Measurements from ENCODE around the gene ALDH1L2.
"Not testable (repeated sequence)": the region's sequence is repeated elsewhere in the genome, so short reads cannot be mapped to it uniquely, and the experiment has no call there.

ALDH1L2 gene
- total RNA-seq, result 0 to 0.71 (median 0.18) reads per million in 4 experiments

GRCh38 chr12:105084251-105085250, at the start of gene ALDH1L2:
TSS of gene ALDH1L2 (minus strand) at chr12:105084458. CDS start at chr12:105084436, 22 bp downstream.
- DNase-seq, result peak; percentile 3

DNA sequence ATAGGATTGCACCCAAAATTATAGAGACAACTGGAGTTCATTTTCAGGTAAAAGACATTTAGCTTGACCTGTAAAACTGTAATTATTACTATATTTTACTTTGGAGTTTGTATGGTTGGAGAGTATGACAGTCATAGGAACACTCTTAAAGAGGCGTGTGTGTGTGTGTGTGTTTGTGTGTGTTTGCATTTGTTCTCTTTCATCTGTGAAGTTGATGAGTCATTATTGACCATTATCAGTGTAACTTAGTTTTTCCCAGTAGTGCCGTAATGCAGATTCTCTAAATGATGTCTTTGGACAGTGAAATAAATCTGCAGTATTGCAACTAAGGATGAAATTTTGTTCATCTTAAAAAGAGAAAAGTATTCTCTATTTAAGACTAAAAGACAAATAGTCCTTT, 36.3 kb upstream of the ALDH1L2 start:
- no peak for DNase-seq

GRCh38 chr12:105116969-105117368, 32.7 kb upstream of the ALDH1L2 start:
- no peak for DNase-seq

GRCh38 chr12:105113094-105113493, 28.8 kb upstream of the ALDH1L2 start:
- no peak for DNase-seq

- DNase-seq, result no peak
Observed at GRCh38 chr12:105110851-105111250, 26.6 kb upstream of the ALDH1L2 start.

- no peak for DNase-seq
Observed at GRCh38 chr12:105109465-105110212, 25.4 kb upstream of the ALDH1L2 start.

- peak; percentile 83 for DNase-seq
Observed at GRCh38 chr12:105107494-105108371, 23.5 kb upstream of the ALDH1L2 start, which contains the start of gene WASHC4. TSS of gene WASHC4 (plus strand) at chr12:105107731. CDS start at chr12:105107801, 70 bp downstream.

GRCh38 chr12:105107171-105107493, 22.9 kb upstream of the ALDH1L2 start:
- no peak for DNase-seq

GRCh38 chr12:105106621-105107020, 22.4 kb upstream of the ALDH1L2 start:
- no peak for DNase-seq

DNA sequence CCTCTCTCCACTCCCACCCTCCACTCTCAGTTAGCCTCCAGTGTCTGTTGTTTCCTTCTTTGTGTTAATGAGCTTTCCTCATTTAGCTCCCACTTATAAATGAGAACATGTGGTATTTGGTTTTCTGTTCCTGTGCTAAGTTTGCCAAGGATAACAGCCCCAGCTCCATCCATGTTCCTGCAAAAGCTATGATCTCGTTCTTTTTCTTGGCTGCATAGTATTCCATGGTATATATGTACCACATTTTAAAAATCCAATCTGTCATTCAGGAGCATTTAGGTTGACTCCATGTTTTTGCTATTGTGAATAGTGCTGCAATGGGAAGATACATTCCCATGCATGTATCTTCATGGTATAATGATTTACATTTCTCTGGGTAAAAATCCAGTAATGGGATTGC, 20.5 kb upstream of the ALDH1L2 start:
- DNase-seq, result no peak

DNA sequence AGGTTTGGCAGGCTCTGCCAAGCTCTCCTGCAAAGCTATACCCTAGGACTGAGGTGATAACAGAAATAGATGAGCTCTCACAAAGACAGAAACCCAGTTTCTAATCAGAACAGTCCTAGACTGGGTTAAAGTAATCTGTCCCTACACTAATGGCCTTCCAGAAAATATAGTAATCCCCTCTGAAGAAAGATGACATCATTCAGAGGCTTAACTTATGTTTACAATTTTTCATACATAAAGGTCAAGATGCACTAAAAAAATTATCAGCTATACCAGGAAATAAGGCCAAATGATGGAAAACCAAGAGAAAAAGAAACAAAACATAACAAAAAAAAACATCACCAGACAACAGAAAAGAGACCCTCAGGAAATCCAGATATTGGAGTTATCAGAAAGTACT, 18.4 kb upstream of the ALDH1L2 start:
- DNase-seq, result no peak

- no peak for DNase-seq
Observed at GRCh38 chr12:105100998-105101397, 16.7 kb upstream of the ALDH1L2 start.

DNA sequence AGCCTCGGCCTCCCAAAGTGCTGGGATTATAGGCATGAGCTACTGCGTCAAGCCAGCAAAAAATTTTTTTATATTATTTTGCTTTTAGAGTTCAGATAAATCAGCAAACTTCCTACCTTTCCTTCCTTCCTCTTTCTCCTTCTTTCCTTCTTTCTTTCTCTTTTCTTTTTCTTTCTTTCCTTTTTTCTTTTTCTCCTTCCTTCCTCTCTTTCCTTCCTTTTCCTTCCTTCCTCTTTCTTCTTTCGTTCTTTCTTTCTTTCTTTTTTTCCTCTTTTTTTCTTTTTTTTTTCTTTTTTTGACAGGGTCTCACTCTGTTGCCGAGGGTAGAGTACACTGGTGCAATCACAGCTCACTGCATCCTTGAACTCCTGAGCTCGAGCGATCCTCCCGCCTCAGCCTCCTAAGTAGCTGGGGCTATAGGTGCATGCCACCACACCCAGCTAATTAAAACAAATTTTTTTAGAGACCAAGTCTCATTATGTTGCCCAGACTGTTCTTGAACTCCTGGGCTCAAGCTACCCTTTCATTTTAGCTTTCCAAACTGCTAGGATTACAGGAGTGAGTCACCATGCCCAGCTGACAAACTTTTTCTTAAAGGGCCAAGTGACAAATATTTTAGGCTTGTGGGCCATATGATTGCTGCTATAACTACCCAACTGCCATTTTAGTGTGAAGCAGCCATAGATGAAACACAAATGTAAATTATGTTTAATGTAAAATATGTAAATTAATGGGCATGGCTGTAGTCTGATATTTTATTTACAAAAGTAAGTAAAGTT, 16.1 kb upstream of the ALDH1L2 start:
- DNase-seq, result no peak

DNA sequence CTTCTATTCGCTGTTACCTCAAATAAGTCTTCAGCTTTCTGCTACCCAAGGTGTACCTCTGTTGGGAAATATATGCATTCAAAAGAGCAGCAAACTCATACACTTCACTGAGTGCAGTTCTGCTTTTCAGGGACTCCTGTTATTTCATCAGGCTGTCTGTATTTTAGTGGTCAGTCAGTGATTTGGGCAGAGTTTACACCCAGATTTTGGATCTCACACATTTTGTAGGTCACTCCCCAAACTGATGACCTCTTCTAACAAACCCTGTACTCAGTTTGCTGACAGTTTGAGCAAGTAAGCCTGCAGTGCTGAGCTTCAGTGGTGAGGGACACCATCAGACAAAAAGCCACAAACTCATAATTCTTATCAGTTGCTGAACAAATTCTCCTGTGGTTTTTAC, 15.1 kb upstream of the ALDH1L2 start:
- DNase-seq, result no peak

GRCh38 chr12:105095338-105095737, 11.1 kb upstream of the ALDH1L2 start:
- DNase-seq, result not testable (repeated sequence)

GRCh38 chr12:105092336-105092735, 8.1 kb upstream of the ALDH1L2 start:
- DNase-seq, result no peak

DNA sequence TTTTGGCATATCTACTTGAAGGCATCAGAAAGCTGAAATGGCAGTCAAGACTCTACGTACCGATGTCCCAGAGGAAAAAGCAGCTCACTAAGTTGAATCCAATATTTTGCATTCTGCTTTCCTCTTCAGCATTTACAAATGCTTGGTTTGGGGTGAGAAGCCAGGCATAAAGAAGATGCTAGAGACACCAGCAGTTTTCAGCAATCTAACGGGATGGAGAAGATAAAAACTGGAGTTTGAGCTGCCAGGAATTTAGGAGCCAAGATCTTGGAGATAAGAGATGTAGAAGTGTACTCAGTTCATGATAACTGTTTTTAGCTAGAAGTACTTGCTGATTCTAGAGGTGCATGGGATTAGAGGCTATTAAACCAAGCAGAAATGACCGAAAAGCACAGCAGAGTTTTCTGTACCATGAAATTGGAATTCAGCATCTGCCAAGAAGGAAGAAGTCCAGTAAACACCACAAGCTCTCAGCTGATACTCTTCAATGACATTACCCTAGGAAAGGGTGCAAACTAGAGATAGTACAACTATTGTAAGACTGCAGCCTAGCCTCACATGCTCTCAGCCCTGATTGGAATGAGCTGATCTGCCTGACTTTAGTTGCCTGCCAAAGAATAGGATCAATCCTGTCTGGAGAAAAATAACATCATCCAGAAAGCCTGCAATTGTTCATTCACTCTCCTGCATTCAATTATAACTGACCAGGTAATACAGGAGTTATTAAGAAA, 7.4 kb upstream of the ALDH1L2 start:
- DNase-seq, result no peak

- no peak for DNase-seq
Observed at GRCh38 chr12:105090361-105090760, 6.1 kb upstream of the ALDH1L2 start.

- no peak for DNase-seq
Observed at GRCh38 chr12:105089817-105090216, 5.6 kb upstream of the ALDH1L2 start.

- no peak for DNase-seq
Observed at GRCh38 chr12:105085501-105085900, 1.2 kb upstream of the ALDH1L2 start.

DNA sequence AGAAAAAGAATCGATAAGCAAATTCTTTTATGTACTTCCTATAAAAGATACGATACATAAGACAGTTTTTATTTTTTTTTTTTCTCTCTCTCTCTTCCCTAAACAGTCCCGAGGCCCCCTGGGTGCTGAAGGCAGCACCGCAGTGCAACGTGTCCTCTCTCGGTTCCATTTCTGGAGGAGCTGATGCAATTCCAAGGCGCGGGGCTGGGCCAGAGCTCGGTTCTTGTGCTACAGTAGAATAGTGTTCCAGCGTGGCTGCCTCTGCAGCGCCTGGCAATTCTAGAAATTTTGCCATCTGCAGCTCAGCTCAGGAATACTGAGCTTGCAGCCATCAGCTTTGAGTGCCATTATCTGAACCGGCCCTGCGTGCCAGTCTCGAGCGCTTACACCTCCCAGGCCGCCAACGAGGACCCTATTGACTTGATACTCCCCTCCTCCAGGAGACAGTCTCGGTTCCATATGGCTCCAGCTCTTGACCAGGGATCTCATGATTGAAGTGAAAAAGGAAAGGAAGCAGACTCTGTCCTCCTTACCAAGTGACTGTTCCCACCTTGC, 630 bp downstream of the ALDH1L2 start:
- DNase-seq, result no peak

All from effector CD8-positive, alpha-beta T cell (primary cell).